Measurements from ENCODE around the gene SDHA.
A peak's percentile ranks its signal among the peaks of the same experiment; 100 is the strongest.
"Not testable (repeated sequence)": the region's sequence is repeated elsewhere in the genome, so short reads cannot be mapped to it uniquely, and the experiment has no call there.

SDHA gene

DNA sequence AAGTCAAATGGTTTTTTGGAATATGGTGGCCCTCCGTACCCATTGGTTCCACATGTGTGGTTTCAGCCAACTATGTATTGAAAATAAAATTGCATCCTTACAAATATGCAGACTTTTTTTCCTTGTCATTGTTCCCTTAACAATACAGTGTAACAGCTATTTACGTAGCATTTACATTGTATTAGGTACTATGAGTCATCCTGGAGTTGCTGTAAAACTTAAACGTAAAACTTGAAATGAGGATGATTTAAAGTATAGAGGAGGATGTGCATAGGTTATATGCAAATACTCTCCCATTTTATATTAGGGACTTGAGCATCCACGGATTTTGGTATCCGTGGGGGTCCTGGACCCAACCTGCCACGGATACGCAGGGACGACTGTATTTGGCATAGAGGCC is 16.3 kb downstream of the SDHA start:
- TF ChIP-seq, protein P1, sequence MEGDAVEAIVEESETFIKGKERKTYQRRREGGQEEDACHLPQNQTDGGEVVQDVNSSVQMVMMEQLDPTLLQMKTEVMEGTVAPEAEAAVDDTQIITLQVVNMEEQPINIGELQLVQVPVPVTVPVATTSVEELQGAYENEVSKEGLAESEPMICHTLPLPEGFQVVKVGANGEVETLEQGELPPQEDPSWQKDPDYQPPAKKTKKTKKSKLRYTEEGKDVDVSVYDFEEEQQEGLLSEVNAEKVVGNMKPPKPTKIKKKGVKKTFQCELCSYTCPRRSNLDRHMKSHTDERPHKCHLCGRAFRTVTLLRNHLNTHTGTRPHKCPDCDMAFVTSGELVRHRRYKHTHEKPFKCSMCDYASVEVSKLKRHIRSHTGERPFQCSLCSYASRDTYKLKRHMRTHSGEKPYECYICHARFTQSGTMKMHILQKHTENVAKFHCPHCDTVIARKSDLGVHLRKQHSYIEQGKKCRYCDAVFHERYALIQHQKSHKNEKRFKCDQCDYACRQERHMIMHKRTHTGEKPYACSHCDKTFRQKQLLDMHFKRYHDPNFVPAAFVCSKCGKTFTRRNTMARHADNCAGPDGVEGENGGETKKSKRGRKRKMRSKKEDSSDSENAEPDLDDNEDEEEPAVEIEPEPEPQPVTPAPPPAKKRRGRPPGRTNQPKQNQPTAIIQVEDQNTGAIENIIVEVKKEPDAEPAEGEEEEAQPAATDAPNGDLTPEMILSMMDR (conservative IDR thresholded peaks at IDR 0.05), result no peak
- H3K27ac ChIP-seq, result no peak overlapping the region

DNA sequence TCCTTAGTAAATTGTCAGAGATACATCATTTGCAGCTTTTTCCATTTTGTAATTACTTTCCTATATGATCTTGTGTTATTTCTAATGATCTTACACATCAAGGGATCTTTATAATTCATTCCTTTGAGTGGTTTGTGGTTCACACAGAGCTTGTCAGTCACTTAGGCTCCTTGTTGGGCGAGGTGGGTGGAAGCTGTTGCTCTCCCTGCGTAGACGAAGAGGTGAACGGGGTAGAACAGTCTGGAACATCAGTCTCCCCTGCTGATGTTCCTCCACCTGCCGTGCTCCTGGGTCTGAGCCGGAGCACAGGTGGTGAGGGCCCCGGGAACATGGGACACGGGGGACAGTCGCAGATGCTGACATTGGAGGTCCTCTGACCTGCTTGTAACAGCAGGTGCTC is 17.4 kb downstream of the SDHA start:
- H3K27ac ChIP-seq, result not testable (repeated sequence)

DNA sequence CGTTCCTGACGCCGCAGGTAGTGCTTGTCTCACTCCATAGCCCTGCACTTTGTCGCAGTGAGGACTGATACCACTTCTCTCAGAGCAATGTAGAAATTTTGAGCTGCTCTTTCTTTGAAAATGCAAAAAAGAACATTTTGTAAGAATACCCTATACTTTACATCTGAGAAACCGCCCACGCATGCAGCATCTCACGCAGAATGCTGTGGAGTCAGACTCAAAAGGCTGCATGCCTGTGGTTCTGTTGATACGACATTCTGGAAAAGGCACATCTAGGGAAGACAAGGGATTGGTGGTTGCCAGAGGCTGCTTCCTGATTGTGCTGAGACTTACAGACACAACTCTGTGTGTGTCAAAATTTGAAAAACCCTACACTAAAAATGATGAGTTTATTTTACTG is 19.8 kb downstream of the SDHA start:
- H3K27ac ChIP-seq, result not testable (repeated sequence)

DNA sequence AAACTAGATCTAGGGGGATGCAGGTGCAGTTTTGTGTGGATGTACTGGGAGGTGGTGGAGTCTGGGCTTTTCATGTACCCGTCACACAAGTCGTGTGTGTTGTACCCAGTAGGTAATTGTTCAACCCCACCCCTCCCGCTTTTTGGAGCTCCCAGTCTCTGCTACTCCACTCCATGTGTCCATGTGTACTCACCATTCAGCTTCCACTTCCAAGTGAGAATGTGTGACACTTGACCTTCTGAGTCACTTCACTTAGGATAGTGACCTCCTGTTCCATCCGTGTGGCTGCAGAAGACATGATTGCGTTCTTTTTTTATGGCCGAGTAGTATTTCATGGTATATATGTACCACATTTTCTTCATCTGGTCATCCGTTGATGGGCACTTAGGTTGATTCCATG is 22.4 kb downstream of the SDHA start:
- H3K27ac ChIP-seq, result not testable (repeated sequence)

DNA sequence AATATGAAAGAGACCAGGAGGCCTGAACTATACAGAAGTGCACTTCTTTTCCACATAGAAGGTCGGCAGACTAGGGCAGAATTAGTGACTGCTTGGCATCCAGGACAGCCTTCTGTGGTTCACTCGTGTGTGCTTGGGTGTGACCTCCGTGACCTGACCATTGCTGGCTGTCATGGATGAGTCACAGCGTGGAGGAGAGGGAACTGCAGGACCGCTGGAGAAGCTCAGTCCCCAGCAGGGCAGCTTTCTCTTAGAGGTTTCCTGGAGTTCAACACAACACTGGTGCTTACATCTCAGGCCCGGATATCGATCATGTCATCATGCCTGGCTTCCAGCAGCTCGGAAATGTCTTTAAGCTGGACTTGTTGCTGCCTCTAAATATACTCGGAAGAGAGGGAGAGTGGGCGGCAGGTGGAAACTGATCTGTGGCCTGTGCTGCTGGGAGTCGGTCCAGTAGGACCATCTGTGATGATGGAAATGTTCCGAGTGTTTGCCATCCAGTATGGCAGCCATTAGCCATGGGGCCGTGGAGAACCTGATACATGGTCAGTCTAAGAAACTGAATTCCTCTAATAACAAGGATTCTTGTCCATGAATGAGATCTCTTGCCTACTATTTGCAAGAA is 23.0 kb downstream of the SDHA start:
- not testable (repeated sequence) for H3K27ac ChIP-seq

DNA sequence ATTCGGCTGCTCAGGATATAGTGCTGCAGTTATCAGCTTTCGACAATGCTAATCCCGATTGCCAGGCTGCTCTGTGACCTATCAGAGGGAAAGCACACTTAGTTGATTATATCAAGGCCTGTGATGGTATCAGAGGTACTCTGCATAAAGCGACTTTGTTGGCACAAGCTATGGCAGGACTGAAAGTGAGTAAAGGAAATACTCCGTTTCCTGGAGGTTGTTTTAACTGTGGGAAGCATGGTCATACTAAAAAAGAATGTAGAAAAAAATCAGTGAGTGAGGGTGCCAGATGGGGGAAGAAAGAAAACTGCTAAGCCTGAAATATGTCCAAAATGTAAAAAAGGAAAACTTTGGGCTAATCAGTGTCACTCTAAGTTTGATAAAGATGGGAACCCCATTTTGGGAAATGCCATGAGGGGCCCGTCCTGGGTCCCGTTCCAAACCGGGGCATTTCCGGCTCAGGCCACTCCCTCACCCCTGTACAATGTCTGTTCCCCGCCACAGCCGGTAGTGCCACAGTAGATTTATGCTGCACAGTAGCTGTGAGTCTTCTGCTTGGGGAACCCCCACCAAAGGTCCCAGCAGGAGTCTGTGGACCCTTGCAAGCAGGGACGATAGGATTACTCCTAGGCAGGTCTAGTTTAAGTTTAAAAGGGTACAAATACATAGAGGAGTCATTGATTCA is 25.7 kb downstream of the SDHA start:
- H3K27ac ChIP-seq, result not testable (repeated sequence)

DNA sequence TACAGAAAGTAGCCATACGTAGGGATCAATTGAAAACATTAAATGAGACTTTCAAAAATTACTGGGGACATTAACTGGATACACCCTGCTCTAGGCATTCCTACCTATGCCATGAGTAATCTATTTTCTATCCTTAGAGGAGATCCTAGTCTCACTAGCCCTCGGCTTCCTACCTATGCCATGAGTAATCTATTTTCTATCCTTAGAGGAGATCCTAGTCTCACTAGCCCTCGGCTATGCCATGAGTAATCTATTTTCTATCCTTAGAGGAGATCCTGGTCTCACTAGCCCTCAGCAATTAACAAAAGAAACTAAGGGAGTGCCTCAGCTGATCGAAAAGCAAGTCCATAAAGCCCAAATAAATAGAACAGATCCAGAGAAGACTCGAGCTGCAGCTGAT is 27.6 kb downstream of the SDHA start:
- not testable (repeated sequence) for H3K27ac ChIP-seq

DNA sequence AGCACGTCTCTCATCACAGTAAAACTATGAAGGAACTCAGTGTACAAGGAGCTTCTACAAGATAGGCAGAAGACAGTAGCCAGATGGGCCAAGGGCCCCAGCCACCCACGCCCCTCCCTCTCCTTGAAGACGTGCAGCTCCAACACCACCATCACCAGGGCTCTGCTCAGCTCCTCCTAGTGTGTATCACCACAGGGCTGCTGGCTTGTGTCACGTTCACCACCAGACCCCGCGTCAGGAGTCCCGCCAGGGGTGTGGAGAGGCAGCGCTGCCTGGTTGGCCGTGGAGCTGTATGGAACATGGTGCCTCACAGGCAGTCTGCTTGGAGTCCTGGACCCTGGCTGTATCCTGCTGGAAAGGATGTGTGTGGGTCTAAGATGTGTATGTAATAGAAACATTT is 32.3 kb downstream of the SDHA start:
- H3K27ac ChIP-seq, result peak overlapping the region; percentile 90; the same call in 1 of the 2 replicates

DNA sequence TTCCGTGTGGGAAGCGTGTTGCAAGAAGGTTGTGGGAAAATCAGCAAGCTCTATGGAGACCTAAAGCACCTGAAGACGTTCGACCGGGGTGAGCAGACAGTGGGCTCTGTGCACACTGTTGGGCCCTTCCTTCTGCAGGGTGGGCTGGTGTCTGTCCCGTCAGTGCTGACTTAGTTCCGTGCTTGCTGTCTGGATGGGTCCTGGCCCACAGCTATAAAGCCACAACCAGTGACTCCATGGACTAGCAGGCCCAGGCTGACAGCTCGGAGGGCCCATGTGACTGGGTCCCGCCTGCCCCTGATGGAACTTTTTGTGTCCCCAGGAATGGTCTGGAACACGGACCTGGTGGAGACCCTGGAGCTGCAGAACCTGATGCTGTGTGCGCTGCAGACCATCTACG is 32.9 kb downstream of the SDHA start:
- peak overlapping the region; percentile 90 for H3K27ac ChIP-seq

DNA sequence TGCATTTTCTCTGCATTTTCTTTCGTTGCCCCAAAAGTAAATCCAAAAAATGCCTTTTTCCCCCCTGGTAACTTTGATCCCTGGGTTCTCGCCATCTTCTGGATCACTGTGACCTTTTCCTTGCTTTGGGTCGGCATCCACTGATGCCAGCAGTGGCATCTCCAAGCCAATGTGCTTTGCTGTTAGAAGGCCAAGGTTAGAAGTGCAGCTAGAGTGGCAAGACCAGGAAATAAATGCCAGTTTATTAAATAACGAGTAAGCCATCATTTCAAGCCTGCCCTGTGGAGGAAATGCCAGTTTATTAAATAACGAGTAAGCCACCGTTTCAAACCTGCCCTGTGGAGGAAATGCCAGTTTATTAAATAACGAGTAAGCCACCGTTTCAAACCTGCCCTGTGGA is 33.4 kb downstream of the SDHA start:
- peak overlapping the region; percentile 90 for H3K27ac ChIP-seq

DNA sequence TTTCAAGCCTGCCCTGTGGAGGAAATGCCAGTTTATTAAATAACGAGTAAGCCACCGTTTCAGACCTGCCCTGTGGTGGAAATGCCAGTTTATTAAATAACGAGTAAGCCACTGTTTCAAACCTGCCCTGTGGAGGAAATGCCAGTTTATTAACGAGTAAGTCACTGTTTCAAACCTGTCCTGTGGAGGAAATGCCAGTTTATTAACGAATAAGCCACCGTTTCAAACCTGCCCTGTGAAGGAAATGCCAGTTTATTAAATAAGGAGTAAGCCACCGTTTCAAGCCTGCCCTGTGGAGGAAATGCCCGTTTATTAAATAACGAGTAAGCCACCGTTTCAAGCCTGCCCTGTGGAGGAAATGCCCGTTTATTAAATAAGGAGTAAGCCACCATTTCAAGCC is 33.9 kb downstream of the SDHA start:
- peak overlapping the region; percentile 90 for H3K27ac ChIP-seq

DNA sequence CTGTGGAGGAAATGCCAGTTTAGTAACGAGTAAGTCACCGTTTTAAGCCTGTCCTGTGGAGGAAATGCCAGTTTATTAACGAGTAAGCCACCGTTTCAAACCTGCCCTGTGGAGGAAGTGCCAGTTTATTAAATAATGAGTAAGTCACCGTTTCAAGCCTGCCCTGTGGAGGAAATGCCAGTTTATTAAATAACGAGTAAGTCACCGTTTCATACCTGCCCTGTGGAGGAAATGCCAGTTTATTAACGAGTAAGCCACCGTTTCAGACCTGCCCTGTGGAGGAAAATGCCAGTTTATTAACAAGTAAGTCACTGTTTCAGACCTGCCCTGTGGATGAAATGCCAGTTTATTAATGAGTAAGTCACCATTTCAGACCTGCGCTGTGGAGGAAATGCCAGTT is 34.4 kb downstream of the SDHA start:
- peak overlapping the region; percentile 90 for H3K27ac ChIP-seq
- TF ChIP-seq, protein P1 (conservative IDR thresholded peaks at IDR 0.05), result no peak

DNA sequence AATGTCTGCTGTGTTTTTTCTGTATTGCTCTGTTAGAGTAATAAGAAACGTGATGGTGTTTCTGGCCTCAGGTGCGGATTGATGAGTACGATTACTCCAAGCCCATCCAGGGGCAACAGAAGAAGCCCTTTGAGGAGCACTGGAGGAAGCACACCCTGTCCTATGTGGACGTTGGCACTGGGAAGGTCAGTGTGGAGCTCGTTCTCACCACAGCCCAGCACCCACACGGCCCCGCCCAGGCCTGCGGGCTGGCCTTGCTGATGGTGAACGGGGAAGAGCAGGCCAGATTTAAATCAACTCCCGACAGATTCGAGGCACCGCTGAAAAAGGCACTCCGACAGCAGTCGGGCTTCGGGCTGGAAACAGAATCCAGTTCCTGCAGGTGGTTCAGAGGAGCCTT is 36.2 kb downstream of the SDHA start:
- not testable (repeated sequence) for H3K27ac ChIP-seq

DNA sequence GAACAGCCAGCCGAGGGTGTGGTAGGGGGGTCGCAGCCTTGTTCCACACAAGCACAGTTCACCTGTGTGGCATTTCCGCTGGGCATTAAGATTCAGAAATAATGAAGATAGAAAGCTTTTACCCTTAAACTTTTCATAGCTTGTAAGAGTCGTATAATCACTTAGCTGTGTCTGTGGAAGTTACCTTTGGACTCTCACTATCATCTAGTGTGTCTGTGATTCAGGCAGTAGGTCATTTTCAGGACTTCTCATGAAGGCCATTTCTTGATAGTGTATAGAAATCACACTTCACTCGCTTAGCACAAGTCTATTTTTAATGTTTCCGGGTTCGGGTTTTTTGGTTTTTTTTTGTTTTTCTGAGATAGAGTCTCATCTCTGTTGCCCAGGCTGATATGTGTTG is 37.0 kb downstream of the SDHA start:
- H3K27ac ChIP-seq, result not testable (repeated sequence)

DNA sequence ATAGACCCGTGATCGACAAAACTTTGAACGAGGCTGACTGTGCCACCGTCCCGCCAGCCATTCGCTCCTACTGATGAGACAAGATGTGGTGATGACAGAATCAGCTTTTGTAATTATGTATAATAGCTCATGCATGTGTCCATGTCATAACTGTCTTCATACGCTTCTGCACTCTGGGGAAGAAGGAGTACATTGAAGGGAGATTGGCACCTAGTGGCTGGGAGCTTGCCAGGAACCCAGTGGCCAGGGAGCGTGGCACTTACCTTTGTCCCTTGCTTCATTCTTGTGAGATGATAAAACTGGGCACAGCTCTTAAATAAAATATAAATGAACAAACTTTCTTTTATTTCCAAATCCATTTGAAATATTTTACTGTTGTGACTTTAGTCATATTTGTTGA is 38.2 kb downstream of the SDHA start:
- not testable (repeated sequence) for H3K27ac ChIP-seq
